ENCODE results near the gene RBKS. TPM values are rescaled to one million over a fixed set of nuclear protein-coding genes. Genes with fewer than 3 reads are reported as not detected.

The RBKS gene
- total and polyA plus RNA-seq, 2 of the 8 experiments (the other 6 are each of a cell fraction or from before 2014, with no cell fraction given), result 1.1 to 1.5 TPM

DNA sequence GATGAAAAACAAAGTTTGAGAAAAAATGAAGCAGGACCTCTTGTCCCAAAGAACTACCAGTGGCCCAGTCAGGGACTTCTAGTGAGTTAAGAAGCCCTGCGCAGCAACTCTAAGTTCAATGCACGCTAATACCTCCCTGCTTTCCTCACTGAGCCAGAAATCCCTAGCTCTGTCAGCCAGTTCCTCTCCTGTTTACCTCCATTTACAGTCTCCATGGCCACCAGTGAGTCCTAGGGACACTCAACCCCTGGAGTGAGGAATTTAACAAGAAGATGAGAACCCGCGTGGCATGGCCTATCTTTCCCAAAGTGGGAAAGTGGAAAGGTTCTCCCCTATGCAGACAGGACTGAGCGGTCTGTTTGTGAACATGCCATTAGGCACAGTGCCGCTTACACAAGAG, 87.6 kb downstream of the RBKS start:
- H4K8ac ChIP-seq (ENCODE audit: extremely low read depth, insufficient read depth, low read length), result no peak overlapping the region
- no peaks in the 10 kb centered on the region for H3K27me3 ChIP-seq (replicated peaks in 1 of 4; ENCODE audit: control insufficient read depth in 3 of 4, extremely low read depth in 1 of 4, insufficient read depth in 3 of 4, low read length in 3 of 4)
- no peak overlapping the region for H2BK20ac ChIP-seq (ENCODE audit: low read length)
- ChIA-PET CTCF (ENCODE audit: partially characterized antibody) (interaction anchor here (0.7 kb wide), 1 partner anchor 98 kb away, joined by 3 read pairs; no protein-coding TSS in a partner anchor), POLR2A (ENCODE audit: partially characterized antibody) (no interaction called here)
- no peak overlapping the region for H2BK120ac ChIP-seq (replicated peaks; ENCODE audit: low read depth, low read length)
- DNase-seq (ENCODE audit: low read depth in 1 of 2, low spot score in 2 of 2) (no peak), FAIRE-seq (no peak)
- no peaks in the 10 kb centered on the region for H3K36me3 ChIP-seq (ENCODE audit: control insufficient read depth in 2 of 4, insufficient read depth in 4 of 4, low read length in 3 of 4)
- no peak overlapping the region for H3K27ac ChIP-seq (ENCODE audit: low read depth, low read length)
- no peak overlapping the region for H3K14ac ChIP-seq (ENCODE audit: insufficient read length)
- no peak overlapping the region for H2AK5ac ChIP-seq (ENCODE audit: low read depth, low read length)
- H4K20me1 ChIP-seq (replicated peaks in 1 of 2; ENCODE audit: control insufficient read depth in 1 of 2, insufficient read depth in 2 of 2, low read length in 2 of 2), result peaks cover 0 to 2% of the 10 kb centered on the region in 2 experiments
- no peak overlapping the region for H4K91ac ChIP-seq (replicated peaks; ENCODE audit: insufficient read length, low read length)
- H2AFZ ChIP-seq (ENCODE audit: low read length), result no peak overlapping the region
- H3K23me2 ChIP-seq (ENCODE audit: low read depth, low read length), result no peaks in the 10 kb centered on the region; the same call in 1 of the 2 replicates
- no peak overlapping the region for H3K18ac ChIP-seq (ENCODE audit: extremely low read depth, low read length)
- no peak overlapping the region for H2BK15ac ChIP-seq (ENCODE audit: low read length)
- no peak overlapping the region for H3K23ac ChIP-seq (ENCODE audit: insufficient read length)
- H3K4me3 ChIP-seq (ENCODE audit: extremely low read depth in 1 of 4, insufficient read depth in 2 of 4, low read depth in 3 of 4, low read length in 4 of 4), result no peak overlapping the region
- no peak overlapping the region for H2BK5ac ChIP-seq (ENCODE audit: low read depth, low read length)
- no peaks in the 10 kb centered on the region for H3K79me1 ChIP-seq (ENCODE audit: low read depth, low read length)
- TF ChIP-seq SIN3A (conservative IDR thresholded peaks at IDR 0.05 in 1 of 2, IDR thresholded peaks at IDR 0.05 in 1 of 2; ENCODE audit: low read depth in 1 of 2, low read length in 2 of 2) (no peak), KDM4A (IDR thresholded peaks at IDR 0.05; ENCODE audit: low read depth, low read length, severe bottlenecking) (no peak), TEAD4 (IDR thresholded peaks at IDR 0.05; ENCODE audit: low read depth, low read length) (no peak), FOSL1 (IDR thresholded peaks at IDR 0.05; ENCODE audit: insufficient read depth, low read depth, low read length) (no peak), BRCA1 (IDR thresholded peaks at IDR 0.05; ENCODE audit: low read depth, low read length) (no peak), POLR2A (IDR thresholded peaks at IDR 0.05; ENCODE audit: control extremely low read depth in 1 of 2, low read depth in 2 of 2, low read length in 2 of 2) (no peak), TAF7 (optimal IDR thresholded peaks at IDR 0.05; ENCODE audit: borderline replicate concordance, low read depth, low read length) (no peak), SIRT6 (IDR thresholded peaks at IDR 0.05; ENCODE audit: low read length) (no peak), SAP30 (IDR thresholded peaks at IDR 0.05; ENCODE audit: insufficient read depth, insufficient replicate concordance, low read length) (no peak), SIX5 (IDR thresholded peaks at IDR 0.05; ENCODE audit: low read depth, low read length) (no peak), POU5F1 (IDR thresholded peaks at IDR 0.05; ENCODE audit: low read depth, low read length) (no peak), CBX8 (IDR thresholded peaks at IDR 0.05; ENCODE audit: borderline replicate concordance, low read depth, low read length) (no peak), TBP (IDR thresholded peaks at IDR 0.05; ENCODE audit: low read depth, low read length) (no peak), BCL11A (IDR thresholded peaks at IDR 0.05; ENCODE audit: low read depth in 2 of 2, low read length in 2 of 2) (no peak), RBBP5 (IDR thresholded peaks at IDR 0.05; ENCODE audit: borderline replicate concordance, low read depth, low read length) (no peak)
- no peak overlapping the region for H3K4ac ChIP-seq (replicated peaks; ENCODE audit: insufficient read length, low read depth, low read length)
- H3K4me2 ChIP-seq (ENCODE audit: insufficient read depth in 1 of 2, low read depth in 2 of 2, low read length in 2 of 2), result no peak overlapping the region
- H3K79me2 ChIP-seq (ENCODE audit: control insufficient read depth in 1 of 2, insufficient read depth in 2 of 2, low read length in 2 of 2), result no peaks in the 10 kb centered on the region
- H3K9me3 ChIP-seq (ENCODE audit: insufficient read depth in 2 of 2, low read depth in 1 of 2, low read length in 1 of 2), result no peaks in the 10 kb centered on the region
- no peak overlapping the region for H4K5ac ChIP-seq (ENCODE audit: insufficient read length, low read depth, low read length)
- H3K9ac ChIP-seq (replicated peaks in 1 of 4; ENCODE audit: extremely low read depth in 1 of 4, low read depth in 3 of 4, low read length in 3 of 4), result no peak overlapping the region
- no peaks in the 10 kb centered on the region for H3K4me1 ChIP-seq (replicated peaks in 1 of 4; ENCODE audit: control insufficient read depth in 3 of 4, insufficient read depth in 4 of 4, low read length in 3 of 4)
- no peak overlapping the region for H2BK12ac ChIP-seq (ENCODE audit: low read depth, low read length)
- H3K56ac ChIP-seq (replicated peaks; ENCODE audit: insufficient read length, low read depth, low read length), result no peak overlapping the region
- 92% methylated on average over 6 of the region's 6 CpGs; no CpG with 5 or more reads in 1 of the 2 experiments for WGBS, 2 experiments (ENCODE audit: extremely low coverage in 1 of 2, insufficient coverage in 1 of 2, insufficient read length in 1 of 2, insufficient replicate concordance in 2 of 2, low coverage in 1 of 2, low lambda C conversion rate in 2 of 2, missing lambda C conversion rate in 1 of 2)

Data from H1 (cell line).